A549 (cell line): ENCODE data around the gene VWC2. TPM values are rescaled to one million over a fixed set of nuclear protein-coding genes. Genes with fewer than 3 reads are reported as not detected.

ENCODE experiments used
- ATAC-seq, 2 experiments: fragments of 200-7000 bp in 1 of 2; fragments of >200 bp in 1 of 2; cut with Nextera tagmentation in 1 of 2; cut with Tn5 transposase in 1 of 2; 3 replicates each; pipeline versions ENCODE4 v1.8.0 to v1.9.1; 2018 to 2020; ENCODE audit warnings: mild to moderate bottlenecking in 1 of 2, moderate library complexity in 1 of 2
- CTCF ChIA-PET: fragments of 300-600 bp; sonication (Branson Sonifier 250); formaldehyde crosslinking; extraction: SDS; loops from one replicate; lab custom pipeline; 2021; ENCODE audit warnings: antibody characterized with exemption, inconsistent platforms; lab: Yijun Ruan, JAX
- POLR2A ChIA-PET: fragments of 350-600 bp; formaldehyde crosslinking; extraction: SDS; loops from one replicate; lab custom pipeline; 2021; ENCODE audit warnings: antibody characterized with exemption, inconsistent platforms; lab: Yijun Ruan, JAX
- DNase-seq, 2 experiments: peaks; one replicate each; pipeline versions ENCODE4 v3.0.0 to v3.0.0-alpha.2; 2011 to 2016; ENCODE audit warnings: low read depth in 1 of 2, low spot score in 1 of 2
- FAIRE-seq: peaks from 2 replicates; lab custom pipeline; 2011; peaks lifted over from hg19 to GRCh38; lab: Jason Lieb, UNC
- H3K27ac ChIP-seq, 2 experiments: fragments of >200 bp; sonication (Bioruptor Twin); formaldehyde crosslinking; 3 replicates each; pipeline ENCODE4 v1.5.1; 2016 to 2017
- H3K4me1 ChIP-seq: fragments of >200 bp; sonication (Bioruptor Twin); formaldehyde crosslinking; 3 replicates; pipeline ENCODE4 v1.6.1; 2016
- H3K4me2 ChIP-seq: fragments of >200 bp; sonication (Bioruptor Twin); formaldehyde crosslinking; 3 replicates; pipeline ENCODE4 v1.6.1; 2016
- H3K4me3 ChIP-seq: fragments of >200 bp; sonication (Bioruptor Twin); formaldehyde crosslinking; 3 replicates; pipeline ENCODE4 v1.5.1; 2016
- H3K9me3 ChIP-seq: fragments of >200 bp; sonication (Bioruptor Twin); formaldehyde crosslinking; 3 replicates; pipeline ENCODE4 v1.6.1; 2016
- ATOH8 ChIP-seq: fragments of 250-450 bp; sonication (Bioruptor Pico); IDR thresholded peaks from 2 replicates; pipeline ENCODE4 v1.5.0; 2020; ENCODE audit warnings: low read depth, mild to moderate bottlenecking, moderate library complexity
- CBX2 ChIP-seq: fragments of 200-600 bp; sonication (generic); IDR thresholded peaks from 2 replicates; pipeline ENCODE4 v1.6.1; 2016; ENCODE audit warnings: low read depth, mild to moderate bottlenecking, borderline replicate concordance
- CEBPB ChIP-seq, 2 experiments: fragments of >200 bp in 1 of 2; sonication (Bioruptor Twin) in 1 of 2; formaldehyde crosslinking in 1 of 2; IDR thresholded peaks; 2 replicates each; pipeline ENCODE4 v1.6.1; 2012 to 2016
- CHD2 ChIP-seq: fragments of 150-350 bp; IDR thresholded peaks from 2 replicates; pipeline ENCODE4 v1.6.1; 2014; ENCODE audit warnings: low read length; ENCODE audit not compliant: partially characterized antibody
- CHD4 ChIP-seq: fragments of 200-600 bp; sonication (generic); IDR thresholded peaks from 2 replicates; pipeline ENCODE4 v1.6.1; 2016; ENCODE audit warnings: antibody characterized with exemption, mild to moderate bottlenecking, borderline replicate concordance
- FOSB ChIP-seq: fragments of 250-450 bp; sonication (Bioruptor Pico); IDR thresholded peaks from 2 replicates; pipeline ENCODE4 v1.5.0; 2020; ENCODE audit warnings: mild to moderate bottlenecking, moderate library complexity
- FOSL2 ChIP-seq, 2 experiments: fragments of 450-650 bp in 1 of 2; fragments of >200 bp in 1 of 2; sonication (Bioruptor Twin) in 1 of 2; formaldehyde crosslinking; IDR thresholded peaks; 2 replicates each; pipeline versions ENCODE4 v1.5.0 to v1.6.1; 2016 to 2020; ENCODE audit warnings: mild to moderate bottlenecking in 1 of 2, moderate library complexity in 1 of 2
- FOXS1 ChIP-seq: fragments of 250-450 bp; sonication (Bioruptor Pico); IDR thresholded peaks from 2 replicates; pipeline ENCODE4 v1.5.0; 2020; ENCODE audit warnings: mild to moderate bottlenecking, moderate library complexity
- HES2 ChIP-seq: fragments of >200 bp; sonication (Bioruptor Twin); formaldehyde crosslinking; IDR thresholded peaks from 2 replicates; pipeline ENCODE4 v1.6.1; 2016
- HMGXB4 ChIP-seq: fragments of 250-450 bp; sonication (Bioruptor Pico); IDR thresholded peaks from 2 replicates; pipeline ENCODE4 v1.5.0; 2021; ENCODE audit warnings: mild to moderate bottlenecking, moderate library complexity, borderline replicate concordance
- HOXA7 ChIP-seq: fragments of 250-450 bp; sonication (Bioruptor Pico); IDR thresholded peaks from 2 replicates; pipeline ENCODE4 v1.5.0; 2020; ENCODE audit warnings: mild to moderate bottlenecking, moderate library complexity
- KDM5A ChIP-seq: fragments of 200-600 bp; sonication (generic); IDR thresholded peaks from 2 replicates; pipeline ENCODE4 v1.6.1; 2016; ENCODE audit warnings: antibody characterized with exemption, mild to moderate bottlenecking
- MAFK ChIP-seq: fragments of 450-650 bp; IDR thresholded peaks from 2 replicates; pipeline ENCODE4 v1.6.1; 2014; ENCODE audit not compliant: partially characterized antibody
- MAX ChIP-seq: IDR thresholded peaks from 2 replicates; pipeline ENCODE4 v1.6.1; 2012
- MAZ ChIP-seq: fragments of 150-350 bp; IDR thresholded peaks from 2 replicates; pipeline ENCODE4 v1.6.1; 2014; ENCODE audit warnings: antibody characterized with exemption, low read depth, low read length, borderline replicate concordance
- NR3C1 ChIP-seq: fragments of >200 bp; sonication (Bioruptor Twin); formaldehyde crosslinking; IDR thresholded peaks from 3 replicates; pipeline ENCODE4 v1.6.1; 2017
- PHF8 ChIP-seq: fragments of 200-600 bp; sonication (generic); IDR thresholded peaks from 2 replicates; pipeline ENCODE4 v1.6.1; 2016; ENCODE audit warnings: low read depth, mild to moderate bottlenecking, antibody characterized with exemption, moderate library complexity, borderline replicate concordance
- POLR2A ChIP-seq: IDR thresholded peaks from 2 replicates; pipeline ENCODE4 v1.6.1; 2012; ENCODE audit warnings: mild to moderate bottlenecking, low read length
- POLR2AphosphoS2 ChIP-seq: conservative IDR thresholded peaks from 2 replicates; pipeline ENCODE4 v1.6.1; 2012; ENCODE audit warnings: low read length, improper control_type of control experiment, inconsistent platforms
- RCOR1 ChIP-seq: fragments of 150-350 bp; IDR thresholded peaks from 2 replicates; pipeline ENCODE4 v1.6.1; 2014; ENCODE audit warnings: antibody characterized with exemption, low read length, low read depth
- SREBF2 ChIP-seq: fragments of 450-650 bp; IDR thresholded peaks from 2 replicates; pipeline ENCODE4 v1.6.1; 2014; ENCODE audit warnings: mild to moderate bottlenecking, moderate library complexity
- TFCP2L1 ChIP-seq: fragments of 250-450 bp; sonication (Bioruptor Pico); IDR thresholded peaks from 2 replicates; pipeline ENCODE4 v1.5.0; 2021; ENCODE audit warnings: mild to moderate bottlenecking
- USF2 ChIP-seq: fragments of 450-650 bp; IDR thresholded peaks from 2 replicates; pipeline ENCODE4 v1.6.1; 2014; ENCODE audit warnings: antibody characterized with exemption
- ZC3H11A ChIP-seq: fragments of 450-650 bp; IDR thresholded peaks from 2 replicates; pipeline ENCODE4 v1.6.1; 2014; ENCODE audit warnings: antibody characterized with exemption, mild to moderate bottlenecking
- ZFP36 ChIP-seq: fragments of 450-650 bp; IDR thresholded peaks from 2 replicates; pipeline ENCODE4 v1.6.1; 2014; ENCODE audit warnings: borderline replicate concordance; ENCODE audit not compliant: partially characterized antibody
- ZNF302 ChIP-seq: fragments of 250-450 bp; sonication (Bioruptor Pico); IDR thresholded peaks from 2 replicates; pipeline ENCODE4 v1.9.0; 2021; ENCODE audit warnings: inconsistent platforms, mild to moderate bottlenecking, moderate library complexity
- ZSCAN20 ChIP-seq: fragments of 250-450 bp; sonication (Bioruptor Pico); IDR thresholded peaks from 2 replicates; pipeline ENCODE4 v1.8.0; 2022; ENCODE audit warnings: mild to moderate bottlenecking, moderate library complexity
- WGBS: methylation state at CpG from one replicate; pipeline ENCODE4 v1.1.6; 2017; ENCODE audit errors: missing lambda C conversion rate; 5-methylcytosine and 5-hydroxymethylcytosine counted together
- polyA plus RNA-seq, 4 experiments: library from polyadenylated mRNA; depleted of rRNA in 3 of 4; stranded (reverse); fragments of >200 nt; fragmentation: RNase III in 1 of 4; extraction: RNeasy Plus Mini Kit Qiagen cat#74134 plus additional on column Dnase treatment in 1 of 4; gene quantifications; 2 replicates in 3 of 4; 3 replicates in 1 of 4; pipeline ENCODE4 v1.2.3, GENCODE V29; 2011 to 2017
- TF ChIP-seq, protein P1 (sequence below): fragments of >200 bp; sonication (Bioruptor Twin); formaldehyde crosslinking; IDR thresholded peaks from 3 replicates; pipeline ENCODE4 v1.5.1; 2016
- TF ChIP-seq, protein P2 (sequence below): fragments of 150-350 bp; IDR thresholded peaks from 2 replicates; pipeline ENCODE4 v1.6.1; 2014; ENCODE audit warnings: low read depth, mild to moderate bottlenecking, low read length

VWC2 gene
- polyA plus RNA-seq, 2 of the 4 experiments (the other 2 are of a cell fraction): not detected

- no peaks in the 10 kb centered on the region for H3K4me1 ChIP-seq
- DNase-seq: no peak
- no peak for ATAC-seq
- POLR2A ChIA-PET: no interaction called here
- WGBS: 10% methylated on average over 1 of the region's 1 CpG
- H3K4me3 ChIP-seq: no peak overlapping the region
- no peak overlapping the region for H3K27ac ChIP-seq
- TF ChIP-seq POLR2AphosphoS2 (no peak), USF2 (no peak), NR3C1 (no peak), MAZ (no peak), ZSCAN20 (CRISPR knock-in tag) (no peak), CBX2 (no peak), TFCP2L1 (CRISPR knock-in tag) (no peak), SREBF2 (no peak), ZFP36 (no peak), CHD4 (no peak), HOXA7 (no peak), HMGXB4 (CRISPR knock-in tag) (no peak), FOXS1 (no peak), RCOR1 (no peak), PHF8 (no peak), ZC3H11A (no peak), KDM5A (no peak), FOSB (CRISPR knock-in tag) (no peak)
- TF ChIP-seq, protein P1, sequence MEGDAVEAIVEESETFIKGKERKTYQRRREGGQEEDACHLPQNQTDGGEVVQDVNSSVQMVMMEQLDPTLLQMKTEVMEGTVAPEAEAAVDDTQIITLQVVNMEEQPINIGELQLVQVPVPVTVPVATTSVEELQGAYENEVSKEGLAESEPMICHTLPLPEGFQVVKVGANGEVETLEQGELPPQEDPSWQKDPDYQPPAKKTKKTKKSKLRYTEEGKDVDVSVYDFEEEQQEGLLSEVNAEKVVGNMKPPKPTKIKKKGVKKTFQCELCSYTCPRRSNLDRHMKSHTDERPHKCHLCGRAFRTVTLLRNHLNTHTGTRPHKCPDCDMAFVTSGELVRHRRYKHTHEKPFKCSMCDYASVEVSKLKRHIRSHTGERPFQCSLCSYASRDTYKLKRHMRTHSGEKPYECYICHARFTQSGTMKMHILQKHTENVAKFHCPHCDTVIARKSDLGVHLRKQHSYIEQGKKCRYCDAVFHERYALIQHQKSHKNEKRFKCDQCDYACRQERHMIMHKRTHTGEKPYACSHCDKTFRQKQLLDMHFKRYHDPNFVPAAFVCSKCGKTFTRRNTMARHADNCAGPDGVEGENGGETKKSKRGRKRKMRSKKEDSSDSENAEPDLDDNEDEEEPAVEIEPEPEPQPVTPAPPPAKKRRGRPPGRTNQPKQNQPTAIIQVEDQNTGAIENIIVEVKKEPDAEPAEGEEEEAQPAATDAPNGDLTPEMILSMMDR: no peak
- TF ChIP-seq, all 56 proteins: peak for 0
- CTCF ChIA-PET: no interaction called here
- no peak for FAIRE-seq
- H3K9me3 ChIP-seq: no peaks in the 10 kb centered on the region
- H3K4me2 ChIP-seq: no peak overlapping the region
Observed at GRCh38 chr7:49817279-49817678, 43.8 kb downstream of the VWC2 start.

DNA sequence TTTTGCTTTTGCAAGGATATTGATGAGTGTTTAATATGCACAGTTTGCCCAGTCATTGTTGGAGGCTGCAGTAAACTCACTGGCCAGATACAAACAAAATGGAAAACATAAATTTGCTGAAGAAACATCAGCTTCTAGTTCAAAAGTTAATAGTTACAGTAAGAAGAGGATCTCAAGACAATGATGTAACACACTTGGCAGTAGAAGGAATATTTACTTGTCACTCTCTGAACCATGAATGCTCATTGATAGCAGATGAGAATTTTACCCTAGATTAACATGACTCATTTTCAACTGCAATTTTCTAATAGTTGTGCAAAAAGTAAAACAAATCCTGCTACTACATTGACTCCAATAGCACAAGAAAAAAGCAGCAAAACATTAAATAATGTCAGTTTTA, 47.7 kb downstream of the VWC2 start:
- FAIRE-seq: no peak
- Histone ChIP-seq H3K27ac (no peak overlapping the region), H3K4me2 (no peak overlapping the region), H3K4me1 (no peaks in the 10 kb centered on the region), H3K9me3 (no peaks in the 10 kb centered on the region), H3K4me3 (no peak overlapping the region)
- ChIA-PET CTCF (no interaction called here), POLR2A (no interaction called here)
- no peak for ATAC-seq
- no peak for DNase-seq
- TF ChIP-seq ZNF302 (CRISPR knock-in tag) (no peak), POLR2A (no peak), MAFK (no peak), TFCP2L1 (CRISPR knock-in tag) (no peak), SREBF2 (no peak), HES2 (no peak), CHD2 (no peak), HMGXB4 (CRISPR knock-in tag) (no peak), FOSL2 (IDR thresholded peaks at IDR 0.05) (no peak), FOSL2 (CRISPR knock-in tag; IDR thresholded peaks at IDR 0.05) (no peak), CEBPB (IDR thresholded peaks at IDR 0.05) (no peak), ATOH8 (CRISPR knock-in tag) (no peak), FOXS1 (no peak), MAX (no peak)
- TF ChIP-seq, protein P2, sequence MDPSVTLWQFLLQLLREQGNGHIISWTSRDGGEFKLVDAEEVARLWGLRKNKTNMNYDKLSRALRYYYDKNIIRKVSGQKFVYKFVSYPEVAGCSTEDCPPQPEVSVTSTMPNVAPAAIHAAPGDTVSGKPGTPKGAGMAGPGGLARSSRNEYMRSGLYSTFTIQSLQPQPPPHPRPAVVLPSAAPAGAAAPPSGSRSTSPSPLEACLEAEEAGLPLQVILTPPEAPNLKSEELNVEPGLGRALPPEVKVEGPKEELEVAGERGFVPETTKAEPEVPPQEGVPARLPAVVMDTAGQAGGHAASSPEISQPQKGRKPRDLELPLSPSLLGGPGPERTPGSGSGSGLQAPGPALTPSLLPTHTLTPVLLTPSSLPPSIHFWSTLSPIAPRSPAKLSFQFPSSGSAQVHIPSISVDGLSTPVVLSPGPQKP: no peak
